ENCODE results near the gene NUCKS1.

DNA sequence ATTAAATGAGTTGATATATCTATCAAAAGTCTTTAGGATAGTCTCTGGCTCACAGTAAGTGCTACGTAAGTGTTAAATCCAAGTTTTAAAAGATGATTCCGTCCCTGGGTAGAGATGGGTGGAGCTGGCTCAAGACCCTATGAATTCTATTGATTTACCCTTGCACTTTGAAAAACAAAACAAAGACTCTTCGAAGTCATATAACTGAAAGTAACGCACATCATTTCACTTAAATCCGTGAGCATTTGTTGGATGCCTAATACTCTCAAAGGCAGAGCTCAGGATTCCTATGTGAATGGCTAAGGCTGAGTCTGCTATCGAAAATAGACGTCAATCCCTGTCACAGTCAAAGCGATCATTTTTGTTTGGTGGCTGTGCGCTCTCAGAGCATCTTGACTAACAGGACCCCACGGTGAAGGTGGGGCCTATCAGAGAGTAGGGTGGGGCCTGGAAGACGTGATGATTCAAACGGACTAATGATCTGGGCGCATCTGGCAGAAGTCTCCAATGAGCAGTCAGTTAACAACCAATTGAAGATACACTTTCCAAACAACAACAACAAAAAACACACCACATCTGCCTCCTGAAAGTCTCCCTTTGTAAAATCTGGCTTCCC lies 1.2 kb upstream of the NUCKS1 start:
- TF ChIP-seq EZH2 (IDR thresholded peaks at IDR 0.05; ENCODE audit: low read length, missing control alignments) (no peak), CTCF (conservative IDR thresholded peaks at IDR 0.05 in 1 of 2, IDR thresholded peaks at IDR 0.05 in 1 of 2; ENCODE audit: low read depth in 1 of 2, low read length in 2 of 2) (no peak)

Data from fibroblast of lung (primary cell).